ENCODE data around the gene PERM1. TPM values are rescaled to one million over a fixed set of nuclear protein-coding genes. Genes with fewer than 3 reads are reported as not detected.
"Not testable (repeated sequence)": the region's sequence is repeated elsewhere in the genome, so short reads cannot be mapped to it uniquely, and the experiment has no call there.

The PERM1 gene
- total RNA-seq, 2 experiments from 2014 or later, result not detected

DNA sequence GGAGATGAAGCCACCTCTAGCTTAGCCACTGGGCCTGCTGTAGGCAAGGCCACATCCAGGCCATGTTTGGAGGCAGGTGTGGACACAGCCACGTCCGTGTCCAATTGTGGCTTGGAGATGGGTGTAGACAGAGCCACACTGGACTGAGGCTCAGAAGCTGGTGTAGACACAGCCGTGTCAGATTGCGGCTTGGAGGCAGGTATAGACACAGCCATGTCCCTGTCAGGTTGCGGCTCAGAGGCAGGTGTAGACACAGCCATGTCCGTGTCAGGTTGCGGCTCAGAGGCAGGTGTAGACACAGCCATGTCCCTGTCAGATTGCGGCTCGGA is 2.2 kb downstream of the PERM1 start:
- DNase-seq, result no peak
- H3K4me1 Mint-ChIP-seq, result no peaks in the 10 kb centered on the region
- H3K9me3 Mint-ChIP-seq, result no peaks in the 10 kb centered on the region
- peaks cover 23% of the 10 kb centered on the region for H3K27me3 Mint-ChIP-seq
- no peak overlapping the region for H3K27ac Mint-ChIP-seq
- no peaks in the 10 kb centered on the region for H3K36me3 Mint-ChIP-seq
- H3K4me3 Mint-ChIP-seq, result no peak overlapping the region

GRCh38 chr1:978835-979743 is 2.8 kb downstream of the PERM1 start:
- Mint-ChIP-seq H3K4me3 (no peak overlapping the region), H3K27ac (no peak overlapping the region), H3K4me1 (no peaks in the 10 kb centered on the region), H3K9me3 (no peaks in the 10 kb centered on the region), H3K36me3 (no peaks in the 10 kb centered on the region), H3K27me3 (peaks cover 27% of the 10 kb centered on the region)
- no peak for DNase-seq

- no peak for DNase-seq
- Mint-ChIP-seq H3K4me3 (no peak overlapping the region), H3K27ac (no peak overlapping the region)
Observed at GRCh38 chr1:978069-978834, 3.6 kb downstream of the PERM1 start.

GRCh38 chr1:976791-977190 is 5.1 kb downstream of the PERM1 start:
- not testable (repeated sequence) for H3K4me3 Mint-ChIP-seq, H3K4me1 Mint-ChIP-seq, DNase-seq, H3K36me3 Mint-ChIP-seq, H3K9me3 Mint-ChIP-seq, H3K27ac Mint-ChIP-seq
- H3K27me3 Mint-ChIP-seq, result peaks cover 31% of the 10 kb centered on the region

More at GRCh38 chr1:978069-978834, 3.6 kb downstream of the PERM1 start:
- peaks cover 30% of the 10 kb centered on the region for H3K27me3 Mint-ChIP-seq
- no peaks in the 10 kb centered on the region for H3K4me1 Mint-ChIP-seq
- no peaks in the 10 kb centered on the region for H3K9me3 Mint-ChIP-seq
- H3K36me3 Mint-ChIP-seq, result no peaks in the 10 kb centered on the region

DNA sequence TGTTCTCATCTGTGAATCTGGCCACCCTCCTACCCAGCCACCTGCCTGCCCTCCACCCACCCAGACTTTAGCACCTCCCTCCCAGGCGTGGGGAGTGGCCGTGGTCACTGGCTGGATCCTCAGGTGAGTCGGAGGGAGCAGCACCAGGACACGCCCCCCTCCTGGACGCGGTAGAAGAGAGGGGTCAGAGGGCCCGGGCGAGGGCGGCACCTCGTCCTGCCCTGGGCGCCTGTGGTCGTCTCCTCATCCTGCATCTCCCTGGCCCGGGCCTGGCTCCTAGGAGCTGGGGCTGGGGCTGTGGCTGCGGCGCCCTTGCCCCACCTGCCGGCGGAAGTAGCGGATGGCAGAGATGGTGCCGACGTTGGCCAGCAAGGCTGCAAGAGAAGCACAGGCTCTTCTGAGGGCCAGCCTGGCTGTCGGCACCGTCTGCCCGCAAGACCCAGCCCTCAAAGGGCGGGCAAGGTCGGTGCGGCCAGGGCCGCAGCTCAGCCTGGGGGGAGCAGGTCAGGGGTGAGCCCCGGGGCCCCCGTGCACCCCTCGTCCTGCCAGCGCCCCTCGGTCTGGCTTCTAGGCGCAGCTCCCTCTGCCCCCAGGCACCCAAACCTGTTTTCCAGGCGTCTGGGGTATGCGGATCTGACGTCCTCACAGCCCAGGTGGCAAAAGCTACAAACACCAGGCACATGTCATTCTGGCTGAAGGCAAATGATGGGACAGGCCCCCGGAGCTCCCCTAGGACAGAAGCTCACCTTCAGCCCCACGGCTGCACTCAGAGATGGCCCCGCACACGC is 5.8 kb downstream of the PERM1 start:
- peak; percentile 53 for DNase-seq
- H3K9me3 Mint-ChIP-seq, result no peaks in the 10 kb centered on the region

DNA sequence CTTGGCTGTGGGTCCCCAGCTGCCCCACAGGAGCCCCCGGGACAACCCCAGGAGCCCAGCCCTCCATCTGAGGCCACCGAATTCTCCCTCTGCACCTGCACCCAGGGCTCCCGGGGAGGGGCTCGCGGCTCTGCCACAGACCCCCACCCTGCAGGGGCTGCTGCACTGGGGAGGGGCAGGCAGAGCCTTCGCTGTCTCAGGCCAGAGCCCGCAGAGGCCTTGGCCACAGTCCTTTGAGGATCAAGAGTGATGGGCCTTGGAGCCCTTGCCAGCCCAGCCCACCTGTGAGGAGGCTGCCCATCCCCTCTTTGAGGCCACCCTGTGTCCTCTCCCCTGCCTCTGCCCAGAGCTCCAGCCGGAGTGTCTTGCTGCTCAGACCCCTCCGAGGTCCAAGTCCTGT is 6.5 kb downstream of the PERM1 start:
- no peaks in the 10 kb centered on the region for H3K9me3 Mint-ChIP-seq
- H3K27ac Mint-ChIP-seq, result no peak overlapping the region
- no peak for DNase-seq

More for the DNA sequence above, 5.8 kb downstream of the PERM1 start:
- H3K36me3 Mint-ChIP-seq, result no peaks in the 10 kb centered on the region
- peaks cover 35% of the 10 kb centered on the region for H3K27me3 Mint-ChIP-seq
- H3K27ac Mint-ChIP-seq, result no peak overlapping the region
- H3K4me1 Mint-ChIP-seq, result no peaks in the 10 kb centered on the region
- no peak overlapping the region for H3K4me3 Mint-ChIP-seq

DNA sequence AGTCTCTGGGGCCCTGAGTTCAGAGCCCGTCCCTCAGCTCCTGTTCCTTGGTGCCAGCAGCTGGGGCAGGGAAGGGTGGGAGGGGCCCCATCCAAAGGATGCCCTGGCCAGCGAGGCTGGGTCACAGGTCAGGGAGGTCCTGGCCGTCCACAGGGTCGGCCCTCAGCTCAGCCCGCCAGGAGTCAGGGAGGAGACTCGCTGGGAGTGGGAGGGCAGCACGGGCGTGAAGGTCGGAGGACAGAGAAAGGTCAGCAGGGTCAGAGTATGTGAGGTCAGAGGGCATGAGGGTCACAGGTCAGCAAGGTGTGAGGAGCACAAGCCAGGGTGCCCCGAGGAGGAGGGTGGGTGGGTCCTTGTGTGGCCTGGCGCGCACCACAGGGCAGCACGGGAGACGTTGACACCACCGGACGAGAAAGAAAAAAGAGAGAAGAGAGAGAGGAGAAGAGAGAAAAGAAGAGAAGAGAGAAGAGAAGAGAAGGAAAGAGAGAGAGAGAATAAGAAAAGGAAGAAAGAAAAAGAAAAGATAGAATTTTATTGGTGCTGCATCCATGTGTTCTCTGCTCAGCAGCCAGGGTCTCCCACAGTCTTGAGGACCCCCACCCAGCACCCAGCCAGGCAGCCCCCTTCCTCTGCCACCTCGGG is 7.1 kb downstream of the PERM1 start:
- Mint-ChIP-seq H3K36me3 (no peaks in the 10 kb centered on the region), H3K4me3 (no peak overlapping the region), H3K9me3 (no peaks in the 10 kb centered on the region), H3K27ac (no peak overlapping the region), H3K27me3 (peaks cover 36% of the 10 kb centered on the region), H3K4me1 (no peaks in the 10 kb centered on the region)
- DNase-seq, result no peak

More for the DNA sequence above, 6.5 kb downstream of the PERM1 start:
- Mint-ChIP-seq H3K4me3 (no peak overlapping the region), H3K36me3 (no peaks in the 10 kb centered on the region), H3K4me1 (no peaks in the 10 kb centered on the region), H3K27me3 (peaks cover 35% of the 10 kb centered on the region)

GRCh38 chr1:974293-974640 is 7.6 kb downstream of the PERM1 start:
- no peaks in the 10 kb centered on the region for H3K4me1 Mint-ChIP-seq
- no peaks in the 10 kb centered on the region for H3K36me3 Mint-ChIP-seq
- peaks cover 39% of the 10 kb centered on the region for H3K27me3 Mint-ChIP-seq
- no peak overlapping the region for H3K27ac Mint-ChIP-seq
- no peak for DNase-seq
- no peaks in the 10 kb centered on the region for H3K9me3 Mint-ChIP-seq
- H3K4me3 Mint-ChIP-seq, result no peak overlapping the region

GRCh38 chr1:973459-974292 is 8.2 kb downstream of the PERM1 start:
- no peaks in the 10 kb centered on the region for H3K36me3 Mint-ChIP-seq
- H3K9me3 Mint-ChIP-seq, result no peaks in the 10 kb centered on the region
- DNase-seq, result no peak
- no peak overlapping the region for H3K4me3 Mint-ChIP-seq
- no peaks in the 10 kb centered on the region for H3K4me1 Mint-ChIP-seq
- H3K27ac Mint-ChIP-seq, result no peak overlapping the region
- peaks cover 39% of the 10 kb centered on the region for H3K27me3 Mint-ChIP-seq

GRCh38 chr1:972726-973458 is 9.0 kb downstream of the PERM1 start:
- Mint-ChIP-seq H3K4me3 (no peak overlapping the region), H3K27me3 (peaks cover 37% of the 10 kb centered on the region), H3K27ac (no peak overlapping the region), H3K36me3 (no peaks in the 10 kb centered on the region), H3K4me1 (no peaks in the 10 kb centered on the region), H3K9me3 (no peaks in the 10 kb centered on the region)
- no peak for DNase-seq

DNA sequence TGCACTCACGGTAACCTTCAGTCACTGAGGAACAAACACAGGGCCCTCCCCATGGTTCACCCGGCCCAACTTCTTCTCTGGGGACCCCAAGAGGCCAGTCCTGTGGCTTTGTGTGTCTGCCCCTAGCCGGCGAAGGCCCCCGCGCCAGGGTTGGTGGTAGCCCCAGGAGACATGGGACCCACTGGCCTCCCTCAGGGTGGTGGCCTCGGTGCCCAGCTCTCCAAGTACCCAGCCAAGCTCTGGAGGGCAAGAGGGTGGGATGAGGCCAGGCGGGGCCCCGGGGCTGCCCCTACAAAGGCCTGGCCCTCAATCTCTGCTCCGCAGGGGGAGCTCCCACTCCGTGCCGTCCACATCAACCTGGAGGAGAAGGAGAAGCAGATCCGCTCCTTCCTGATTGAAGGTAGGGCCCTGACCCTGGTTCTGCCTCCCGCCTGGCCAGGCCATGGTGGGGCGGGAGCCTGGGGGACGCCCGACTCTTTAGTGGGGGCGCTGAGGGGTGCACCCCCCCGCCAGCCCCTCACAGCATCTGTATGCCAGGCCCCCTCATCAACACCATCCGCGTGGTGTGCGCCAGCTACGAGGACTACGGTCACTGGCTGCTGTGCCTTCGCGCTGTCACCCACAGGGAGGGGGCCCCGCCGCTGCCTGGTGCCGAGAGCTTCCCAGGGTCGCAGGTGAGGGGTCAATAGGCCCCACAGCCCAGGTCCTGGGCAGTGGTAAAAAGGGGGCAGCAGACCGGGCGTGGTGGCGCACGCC is 10.0 kb downstream of the PERM1 start:
- H3K27ac Mint-ChIP-seq, result no peak overlapping the region
- H3K9me3 Mint-ChIP-seq, result no peaks in the 10 kb centered on the region
- H3K4me3 Mint-ChIP-seq, result no peak overlapping the region
- no peak for DNase-seq
- H3K4me1 Mint-ChIP-seq, result peaks cover 2% of the 10 kb centered on the region
- no peaks in the 10 kb centered on the region for H3K36me3 Mint-ChIP-seq
- H3K27me3 Mint-ChIP-seq, result peaks cover 37% of the 10 kb centered on the region

DNA sequence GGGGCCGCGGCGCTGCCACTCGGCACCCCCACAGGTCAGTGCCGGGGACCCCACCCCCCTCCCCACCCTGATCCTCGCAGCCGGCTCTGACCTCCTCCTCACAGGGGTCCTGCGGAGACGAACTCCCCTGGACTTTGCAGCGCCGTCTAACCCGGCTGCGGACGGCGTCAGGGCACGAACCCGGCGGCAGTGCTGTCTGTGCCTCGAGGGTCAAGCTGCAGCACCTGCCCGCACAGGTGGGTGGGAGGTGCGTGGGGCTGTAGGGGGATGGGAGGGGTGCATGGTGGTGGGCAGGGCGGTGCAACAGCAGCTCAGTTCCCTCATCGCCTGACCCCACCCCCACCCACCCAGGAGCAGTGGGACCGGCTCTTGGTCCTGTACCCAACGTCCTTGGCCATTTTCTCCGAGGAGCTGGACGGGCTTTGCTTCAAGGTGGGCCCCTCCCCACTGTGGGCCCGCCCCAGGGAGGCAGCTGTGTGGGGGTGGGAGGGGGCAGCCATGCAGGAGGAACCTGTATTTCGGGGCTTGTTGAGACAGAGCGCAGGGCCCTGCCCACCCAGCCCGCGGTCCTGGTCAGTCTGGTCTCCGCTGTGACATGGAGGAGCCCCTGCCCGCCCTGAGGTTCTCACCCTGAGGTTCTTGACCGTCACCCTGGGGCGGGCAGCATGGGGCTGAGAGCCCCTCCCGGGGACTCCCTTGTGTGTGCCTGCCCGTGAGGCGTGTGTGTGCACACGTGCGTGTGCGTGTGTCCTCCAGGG is 10.7 kb downstream of the PERM1 start:
- Mint-ChIP-seq H3K36me3 (no peaks in the 10 kb centered on the region), H3K27me3 (peaks cover 37% of the 10 kb centered on the region), H3K9me3 (no peaks in the 10 kb centered on the region), H3K4me3 (no peak overlapping the region), H3K27ac (no peak overlapping the region), H3K4me1 (peaks cover 3% of the 10 kb centered on the region)
- DNase-seq, result no peak
